ENCODE results near the gene TMEFF1.

GRCh38 chr9:100445903-100446549, 26.9 kb upstream of the TMEFF1 start:
- TF ChIP-seq CTCF (IDR thresholded peaks at IDR 0.05) = no peak
- TF ChIP-seq POLR2A (IDR thresholded peaks at IDR 0.05) = no peak

All from prostate gland (tissue), 2 donors.